Stimulated activated naive B cell treated with anti-CD40 and anti-IgM and Interleukin-4, amounts not matched to agents 10 μg/mL and 1 μg/mL and 100 μg/mL, for 72 hours (primary cell): ENCODE measurements around the gene SYS1.
A peak's percentile ranks its signal among the peaks of the same experiment; 100 is the strongest.

ENCODE experiments used
- ATAC-seq, 2 donors: fragments of 150-1000 bp; cut with Tn5 transposase; replicated peaks; 2 replicates each; pipeline ENCODE4 v1.10.0; 2021; ENCODE audit warnings: moderate library complexity in 1 of 2
- DNase-seq: peaks from one replicate; pipeline ENCODE4 v3.0.0; 2021
- H3K27ac Mint-ChIP-seq: one replicate; pipeline ENCODE4 v1.8.0; 2022; ENCODE audit warnings: mild to moderate bottlenecking, mixed read lengths
- H3K27me3 Mint-ChIP-seq, 2 donors: one replicate each; pipeline ENCODE4 v1.8.0; 2022; ENCODE audit warnings: mixed read lengths in 2 of 2
- H3K36me3 Mint-ChIP-seq, 2 donors: one replicate each; pipeline ENCODE4 v1.8.0; 2022; ENCODE audit warnings: mixed read lengths in 2 of 2, mild to moderate bottlenecking in 1 of 2
- H3K4me1 Mint-ChIP-seq, 2 donors: one replicate each; pipeline ENCODE4 v1.8.0; 2022; ENCODE audit warnings: mixed read lengths in 2 of 2, mild to moderate bottlenecking in 1 of 2
- H3K4me3 Mint-ChIP-seq, 2 donors: one replicate each; pipeline ENCODE4 v1.8.0; 2022; ENCODE audit warnings: mild to moderate bottlenecking in 2 of 2, mixed read lengths in 2 of 2, moderate library complexity in 1 of 2
- H3K9me3 Mint-ChIP-seq, 2 donors: one replicate each; pipeline ENCODE4 v1.8.0; 2022; ENCODE audit warnings: mixed read lengths in 2 of 2, mild to moderate bottlenecking in 1 of 2

The SYS1 gene

DNA sequence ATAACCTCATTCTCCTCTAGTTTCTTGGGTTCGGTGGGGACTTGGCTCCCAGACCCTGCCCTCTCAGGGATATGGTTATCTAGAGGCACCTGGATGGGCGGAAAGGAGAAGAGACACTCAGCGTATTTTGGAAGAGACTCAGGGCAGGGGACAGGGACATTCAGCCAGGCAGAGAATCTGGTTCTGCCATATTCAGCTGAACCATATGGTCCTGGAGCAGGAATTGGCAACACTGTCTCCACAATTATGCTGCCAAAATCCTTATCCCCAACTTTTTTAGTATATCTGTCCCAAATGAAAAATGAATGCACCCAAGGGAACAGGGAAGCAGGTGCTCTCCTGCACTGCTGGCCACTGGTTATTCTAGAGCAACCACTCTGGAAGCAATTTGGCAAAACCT lies 32.5 kb upstream of the SYS1 start:
- no peak for ATAC-seq
- no peaks in the 10 kb centered on the region for H3K36me3 Mint-ChIP-seq
- no peak for DNase-seq
- no peak overlapping the region for H3K4me3 Mint-ChIP-seq
- H3K9me3 Mint-ChIP-seq = no peaks in the 10 kb centered on the region
- H3K27ac Mint-ChIP-seq = no peak overlapping the region
- no peaks in the 10 kb centered on the region for H3K27me3 Mint-ChIP-seq
- H3K4me1 Mint-ChIP-seq = peaks cover 3 to 7% of the 10 kb centered on the region in 2 donors

DNA sequence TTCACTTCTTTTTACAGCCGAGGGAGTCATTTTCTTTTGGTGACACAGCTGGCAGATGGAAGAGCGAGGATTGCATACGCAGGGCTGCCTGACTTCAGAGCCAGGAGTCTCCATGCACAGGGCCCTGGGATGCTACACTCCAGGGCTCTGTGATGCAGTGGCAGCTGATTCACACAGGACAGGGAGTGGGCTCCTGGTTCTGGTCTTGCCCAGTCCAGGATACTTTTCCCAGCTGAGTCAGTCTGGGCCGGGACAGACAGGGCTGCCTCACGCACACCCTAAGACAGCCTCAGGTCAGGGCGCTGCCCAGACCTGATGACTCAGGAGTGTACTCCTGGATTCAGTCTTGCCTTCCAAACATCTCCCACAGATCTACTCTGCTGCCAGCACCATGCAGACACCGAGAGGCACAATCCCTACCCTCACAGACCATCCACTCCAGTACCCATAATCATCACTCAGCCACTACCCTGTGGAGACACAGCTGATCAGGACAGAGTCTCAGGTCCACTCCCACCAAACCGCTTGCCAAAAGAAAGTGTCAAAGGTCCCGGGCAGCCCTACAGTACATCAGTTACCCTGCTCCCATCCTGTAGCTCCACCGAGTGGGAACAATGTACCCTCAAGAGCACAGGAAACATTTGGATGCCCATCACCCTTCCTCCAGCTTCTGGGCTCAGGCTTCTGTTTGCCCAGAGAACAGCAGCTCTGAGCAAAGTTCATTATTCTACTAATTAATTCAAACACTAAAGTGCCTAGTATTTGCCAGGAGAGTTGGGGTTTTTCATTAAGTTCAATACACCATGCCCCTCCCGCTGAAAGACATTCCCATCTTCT lies 26.2 kb upstream of the SYS1 start:
- Mint-ChIP-seq H3K27ac (no peak overlapping the region), H3K9me3 (no peaks in the 10 kb centered on the region), H3K4me1 (peaks cover 1 to 5% of the 10 kb centered on the region in 2 donors), H3K36me3 (peaks cover 0 to 3% of the 10 kb centered on the region in 2 donors), H3K27me3 (peaks cover 26 to 32% of the 10 kb centered on the region in 2 donors), H3K4me3 (no peak overlapping the region)
- ATAC-seq (no peak), DNase-seq (no peak)

DNA sequence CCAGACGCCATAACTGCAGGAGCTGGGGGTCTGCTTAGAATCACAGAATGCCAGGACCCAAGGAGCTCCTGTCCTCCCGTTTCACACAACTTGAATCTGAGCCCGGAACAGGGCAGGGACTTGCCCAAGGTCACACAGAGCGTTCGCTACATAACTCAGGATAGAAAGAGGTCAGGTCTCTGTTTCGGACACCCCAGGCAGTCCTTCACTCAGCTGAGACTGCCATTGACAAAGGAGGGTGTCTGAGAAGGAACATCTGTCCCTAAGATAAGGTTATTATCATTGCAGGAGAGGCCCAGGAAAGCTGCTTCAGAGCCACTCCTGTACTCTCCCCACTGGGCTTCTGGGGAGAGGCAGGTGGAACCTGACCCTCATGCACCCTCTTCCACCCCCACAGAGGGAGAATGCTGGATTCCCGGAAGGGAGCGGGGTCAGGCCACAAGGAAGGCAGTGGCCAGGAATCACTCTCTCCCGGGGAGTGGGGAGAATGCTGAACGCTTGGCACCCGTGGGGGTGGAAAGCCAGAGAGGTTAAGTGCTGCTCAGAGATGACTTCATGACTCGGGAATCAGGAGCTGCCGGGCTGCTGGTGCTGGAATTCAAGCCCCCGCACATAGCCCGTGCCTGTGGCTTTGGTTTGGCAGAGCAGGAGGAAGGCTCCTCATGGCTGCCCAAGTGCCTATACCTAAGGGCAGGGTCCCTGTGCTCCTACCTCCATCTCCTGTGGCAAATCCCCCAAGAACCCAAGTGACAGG lies 25.4 kb upstream of the SYS1 start:
- H3K36me3 Mint-ChIP-seq = peaks cover 0 to 3% of the 10 kb centered on the region in 2 donors
- no peak overlapping the region for H3K4me3 Mint-ChIP-seq

DNA sequence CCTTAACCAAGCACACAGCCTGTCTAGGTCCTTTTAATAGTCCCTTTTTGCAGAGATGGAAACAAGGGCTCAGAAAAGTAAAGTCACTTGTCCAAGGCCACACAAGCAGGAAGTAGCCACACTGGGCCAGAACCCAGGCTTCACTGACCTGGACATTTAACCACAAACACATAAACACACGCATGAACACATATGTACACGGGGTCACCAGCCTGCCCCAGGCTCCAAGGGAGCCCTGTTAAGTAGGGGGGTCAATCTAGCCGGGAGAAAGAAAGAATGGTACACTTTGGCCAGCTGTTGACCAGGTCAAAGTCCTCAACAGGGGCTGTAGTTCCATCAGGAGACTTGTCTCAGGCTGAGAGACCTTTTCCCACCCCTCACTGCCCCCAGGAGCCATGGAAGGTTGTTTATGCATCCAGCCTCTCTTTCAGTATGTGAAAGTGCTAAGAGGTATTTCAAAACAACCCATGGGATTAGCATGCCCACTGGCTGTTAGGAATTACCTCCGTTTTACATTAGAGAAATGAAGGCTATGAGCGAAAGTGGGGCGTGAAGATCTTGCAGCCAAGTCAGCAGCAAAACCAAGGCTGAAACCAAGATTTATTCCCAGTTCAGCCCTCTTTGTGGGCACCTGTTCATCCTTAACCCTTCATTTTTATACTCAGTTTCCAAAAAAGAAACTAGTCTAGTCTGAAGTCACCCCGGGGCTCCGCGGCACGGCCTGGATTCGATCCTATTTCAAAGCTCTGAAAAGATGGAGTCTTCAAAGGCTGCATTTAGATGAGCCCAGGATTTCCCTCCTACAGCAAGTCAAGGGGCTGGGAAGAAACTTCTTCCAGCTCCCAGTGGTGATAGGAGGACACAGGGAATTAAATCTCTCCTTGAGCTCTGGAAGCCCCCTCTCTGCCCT lies 24.6 kb upstream of the SYS1 start:
- ATAC-seq (no peak), DNase-seq (no peak)
- H3K9me3 Mint-ChIP-seq = no peaks in the 10 kb centered on the region
- H3K27ac Mint-ChIP-seq = no peak overlapping the region
- no peak overlapping the region for H3K4me3 Mint-ChIP-seq
- H3K36me3 Mint-ChIP-seq = peaks cover 0 to 3% of the 10 kb centered on the region in 2 donors
- H3K4me1 Mint-ChIP-seq = peaks cover 3 to 5% of the 10 kb centered on the region in 2 donors
- H3K27me3 Mint-ChIP-seq = peaks cover 27 to 39% of the 10 kb centered on the region in 2 donors

More for the DNA sequence above, 25.4 kb upstream of the SYS1 start:
- DNase-seq (no peak), ATAC-seq (no peak)
- peaks cover 27 to 32% of the 10 kb centered on the region in 2 donors for H3K27me3 Mint-ChIP-seq
- no peaks in the 10 kb centered on the region for H3K9me3 Mint-ChIP-seq
- no peak overlapping the region for H3K27ac Mint-ChIP-seq
- H3K4me1 Mint-ChIP-seq = peaks cover 3 to 5% of the 10 kb centered on the region in 2 donors

DNA sequence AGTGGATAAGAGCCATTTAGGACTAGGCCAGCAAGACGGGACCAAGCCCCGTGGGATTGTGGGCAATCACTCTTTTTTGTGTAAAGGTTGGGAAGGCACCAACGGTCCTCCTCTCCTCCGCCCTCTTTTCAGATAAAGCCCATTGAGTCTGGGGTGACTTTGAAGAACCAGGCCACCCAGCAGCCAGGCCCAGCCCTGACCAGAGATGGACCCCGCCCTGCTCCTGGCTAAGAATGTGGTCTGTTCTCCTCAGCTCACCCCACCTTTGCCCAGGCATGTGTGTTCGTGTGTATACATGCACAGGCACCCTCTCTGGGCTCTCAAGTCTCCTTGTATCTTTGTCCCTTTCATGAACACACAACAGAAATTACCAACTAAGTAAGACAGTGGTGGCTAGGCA lies 23.9 kb upstream of the SYS1 start:
- peaks cover 0 to 3% of the 10 kb centered on the region in 2 donors for H3K36me3 Mint-ChIP-seq
- H3K27ac Mint-ChIP-seq = no peak overlapping the region

DNA sequence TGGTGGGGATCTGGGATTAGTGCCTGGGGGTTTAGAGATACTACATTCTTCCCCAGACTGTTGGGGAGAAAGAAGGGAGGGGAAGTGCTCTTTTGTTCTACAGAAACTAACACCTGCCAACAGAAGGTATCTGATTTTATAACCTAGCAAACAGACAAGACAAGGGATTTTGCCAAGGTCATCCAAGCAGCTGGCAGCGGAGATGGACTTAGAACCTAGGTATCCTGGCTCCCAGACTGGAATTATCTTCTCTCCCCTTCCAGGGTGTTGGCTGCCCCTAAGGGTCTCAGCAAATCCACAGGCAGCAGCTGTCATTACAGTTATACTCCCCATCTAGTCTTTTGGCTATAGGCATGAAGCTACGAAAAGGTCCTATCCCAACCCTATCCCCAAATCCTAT lies 23.2 kb upstream of the SYS1 start:
- no peak for ATAC-seq
- H3K9me3 Mint-ChIP-seq = no peaks in the 10 kb centered on the region
- H3K4me1 Mint-ChIP-seq = peaks cover 3 to 5% of the 10 kb centered on the region in 2 donors
- DNase-seq = no peak
- H3K36me3 Mint-ChIP-seq = peaks cover 0 to 3% of the 10 kb centered on the region in 2 donors
- H3K27me3 Mint-ChIP-seq = peaks cover 27 to 40% of the 10 kb centered on the region in 2 donors
- H3K4me3 Mint-ChIP-seq = no peak overlapping the region
- peak overlapping the region; percentile 14 for H3K27ac Mint-ChIP-seq

More for the DNA sequence above, 23.9 kb upstream of the SYS1 start:
- DNase-seq (no peak), ATAC-seq (no peak)
- H3K4me1 Mint-ChIP-seq = peaks cover 3 to 5% of the 10 kb centered on the region in 2 donors
- H3K27me3 Mint-ChIP-seq = peaks cover 27 to 39% of the 10 kb centered on the region in 2 donors
- H3K4me3 Mint-ChIP-seq = no peak overlapping the region
- no peaks in the 10 kb centered on the region for H3K9me3 Mint-ChIP-seq

DNA sequence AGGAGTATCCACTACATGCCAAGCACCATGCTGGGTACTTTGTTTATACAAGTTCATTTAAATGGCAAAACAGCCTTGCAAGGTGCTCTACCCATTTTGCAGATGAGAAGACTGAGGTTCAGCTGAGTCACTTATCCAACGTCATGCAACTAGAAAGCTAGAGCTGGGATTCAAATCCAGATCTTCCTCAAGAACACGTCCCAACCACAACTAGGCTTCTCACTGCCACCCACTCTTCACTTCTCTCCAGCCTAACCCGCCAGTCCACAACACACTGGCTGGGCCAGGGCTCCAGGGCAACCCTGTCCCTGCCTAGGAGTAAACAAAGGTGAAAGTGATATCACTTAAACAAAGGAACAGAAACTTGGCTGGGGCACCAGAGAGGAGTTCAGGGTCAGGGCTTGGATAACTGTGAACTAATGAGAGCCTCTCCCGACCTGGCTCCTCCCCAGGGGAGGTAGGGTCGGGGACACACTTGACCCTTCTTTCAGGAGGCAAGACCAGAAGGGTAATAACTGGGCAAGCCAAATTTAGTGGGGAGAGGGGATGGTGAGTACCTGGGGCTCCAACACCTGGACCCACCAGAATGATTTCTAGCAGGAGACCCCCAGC lies 22.6 kb upstream of the SYS1 start:
- Mint-ChIP-seq H3K27me3 (peaks cover 33 to 45% of the 10 kb centered on the region in 2 donors), H3K9me3 (no peaks in the 10 kb centered on the region), H3K4me1 (peaks cover 5 to 6% of the 10 kb centered on the region in 2 donors), H3K27ac (no peak overlapping the region), H3K36me3 (peaks cover 0 to 3% of the 10 kb centered on the region in 2 donors), H3K4me3 (no peak overlapping the region)
- DNase-seq (no peak), ATAC-seq (peak in 1 of 2 donors; percentile 38)

DNA sequence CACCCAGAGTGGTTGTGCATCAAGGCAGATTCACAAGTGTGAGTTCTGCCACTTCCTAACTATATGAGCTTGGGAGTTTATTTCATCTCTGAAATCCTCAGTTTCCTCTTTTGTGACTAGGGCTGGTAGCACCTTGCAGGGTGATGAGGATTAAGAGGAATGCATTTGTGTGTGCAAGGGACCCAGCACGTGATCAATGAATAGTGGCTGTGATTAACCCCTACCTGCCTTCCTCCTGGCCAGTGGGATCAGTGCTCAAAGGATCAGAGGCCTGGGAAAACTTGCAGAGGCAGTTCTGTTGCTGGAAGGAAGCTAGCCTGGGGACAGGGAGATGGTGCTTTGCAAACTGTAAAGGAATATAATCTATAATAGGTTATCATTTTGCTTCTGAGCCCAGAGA lies 22.0 kb upstream of the SYS1 start:
- H3K9me3 Mint-ChIP-seq = no peaks in the 10 kb centered on the region
- H3K27me3 Mint-ChIP-seq = peaks cover 35 to 50% of the 10 kb centered on the region in 2 donors
- H3K36me3 Mint-ChIP-seq = no peaks in the 10 kb centered on the region
- H3K27ac Mint-ChIP-seq = no peak overlapping the region
- no peak for ATAC-seq
- DNase-seq = no peak
- H3K4me1 Mint-ChIP-seq = peaks cover 11% of the 10 kb centered on the region in 2 donors
- no peak overlapping the region for H3K4me3 Mint-ChIP-seq

DNA sequence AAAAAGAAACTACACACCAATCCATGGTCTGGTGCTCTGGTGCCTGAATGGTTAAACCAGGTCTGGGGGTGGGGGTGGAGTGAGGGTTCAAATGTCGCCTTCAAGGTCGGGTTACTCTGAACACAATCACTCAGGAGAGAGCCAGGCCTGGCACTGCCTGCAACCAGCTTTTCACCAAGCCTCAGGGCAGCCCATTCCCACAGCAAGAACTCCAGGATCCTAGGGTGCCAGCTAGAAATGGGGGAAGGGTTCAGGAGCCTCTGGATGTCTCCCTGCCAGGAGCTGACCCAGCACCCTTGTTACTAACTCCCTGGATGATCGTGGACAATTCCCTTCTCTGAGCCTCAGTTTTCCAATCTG lies 21.4 kb upstream of the SYS1 start:
- ATAC-seq (no peak), DNase-seq (no peak)
- Mint-ChIP-seq H3K4me1 (peaks cover 17% of the 10 kb centered on the region in 2 donors), H3K27ac (no peak overlapping the region), H3K4me3 (no peak overlapping the region), H3K9me3 (no peaks in the 10 kb centered on the region), H3K36me3 (no peaks in the 10 kb centered on the region), H3K27me3 (peaks cover 37 to 55% of the 10 kb centered on the region in 2 donors)

DNA sequence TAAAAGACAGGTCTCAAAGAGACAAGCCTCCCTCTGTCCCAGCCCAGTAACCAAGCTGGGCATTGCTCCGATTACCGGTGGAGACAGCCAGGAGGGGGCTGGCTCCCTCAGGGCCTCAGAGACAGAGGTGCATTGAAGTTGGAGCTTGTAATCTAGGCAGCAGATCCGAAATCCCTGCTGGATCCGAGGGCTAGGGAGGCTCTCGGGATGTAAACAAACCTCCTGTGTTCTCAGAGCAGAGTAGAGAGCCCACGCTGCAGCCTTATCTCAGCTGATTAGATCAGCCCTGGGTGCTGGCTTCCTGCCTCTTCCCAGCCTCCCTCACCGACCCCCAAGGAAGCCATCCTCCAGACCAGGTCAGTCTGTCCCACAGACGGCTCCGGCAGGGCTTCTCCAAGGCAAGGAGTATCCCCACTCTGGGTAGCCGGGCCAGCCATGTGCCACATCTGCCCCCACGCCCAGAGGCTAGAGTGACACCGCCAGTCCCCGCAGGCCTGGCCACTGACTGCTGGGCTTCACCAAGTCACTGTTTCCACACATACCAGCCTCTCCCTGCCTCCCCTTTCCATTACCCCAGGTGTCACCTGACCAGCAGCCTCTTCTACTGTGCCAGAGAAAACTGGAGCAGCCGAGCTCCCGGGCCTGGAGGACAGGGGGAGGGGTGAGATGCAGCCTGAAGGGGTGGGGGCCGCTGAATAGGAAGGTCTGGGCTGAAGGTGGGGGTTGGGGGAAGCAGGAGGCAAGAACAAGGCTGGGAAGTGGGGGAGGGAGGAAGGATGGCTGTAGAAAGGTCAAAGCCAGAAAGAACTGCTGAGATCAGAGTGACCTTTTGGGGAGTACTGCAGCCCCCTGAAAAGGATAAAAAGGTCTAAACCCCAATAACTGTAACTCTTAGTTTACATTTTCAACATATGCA lies 20.8 kb upstream of the SYS1 start:
- DNase-seq = no peak
- Mint-ChIP-seq H3K4me1 (peaks cover 24% of the 10 kb centered on the region in 2 donors), H3K27ac (no peak overlapping the region), H3K4me3 (no peak overlapping the region), H3K27me3 (peaks cover 38 to 55% of the 10 kb centered on the region in 2 donors), H3K36me3 (no peaks in the 10 kb centered on the region), H3K9me3 (no peaks in the 10 kb centered on the region)
- ATAC-seq = no peak

DNA sequence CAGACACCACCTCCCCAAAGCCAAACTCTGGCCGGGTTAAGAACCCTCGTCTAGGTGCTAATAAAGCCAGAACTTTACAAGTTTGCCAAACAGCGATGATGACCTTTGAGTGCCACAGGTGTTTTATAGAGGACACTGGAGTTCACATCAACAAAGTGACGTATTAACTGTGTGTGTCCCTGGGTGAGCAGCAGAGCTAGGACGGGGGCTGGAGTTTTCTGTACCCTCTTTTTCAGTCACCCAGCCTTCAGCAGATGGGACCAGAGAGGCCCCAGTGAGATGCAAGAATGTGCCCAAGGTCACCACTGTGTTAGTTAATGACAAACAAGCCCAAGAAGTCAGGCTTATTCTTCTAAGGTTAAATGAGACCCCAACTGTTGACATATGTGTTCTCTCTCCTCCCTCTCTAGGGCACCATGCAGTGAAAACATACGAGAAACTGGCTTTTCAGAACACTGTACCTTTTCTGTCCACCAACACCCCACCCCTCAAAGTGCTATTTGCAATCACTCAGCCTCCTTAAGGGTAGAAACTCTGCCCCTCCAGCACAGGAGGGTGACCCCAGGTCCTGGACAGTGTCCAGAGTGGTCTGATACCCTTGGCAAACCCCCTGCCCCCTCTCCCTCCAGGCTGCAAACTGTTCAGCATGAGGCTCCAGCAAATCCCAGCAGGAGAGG lies 20.0 kb upstream of the SYS1 start:
- DNase-seq = no peak
- Mint-ChIP-seq H3K27me3 (peaks cover 41 to 59% of the 10 kb centered on the region in 2 donors), H3K27ac (peak overlapping the region; percentile 14), H3K4me1 (peaks cover 28 to 31% of the 10 kb centered on the region in 2 donors), H3K9me3 (no peaks in the 10 kb centered on the region), H3K4me3 (no peak overlapping the region), H3K36me3 (no peaks in the 10 kb centered on the region)
- ATAC-seq = no peak

DNA sequence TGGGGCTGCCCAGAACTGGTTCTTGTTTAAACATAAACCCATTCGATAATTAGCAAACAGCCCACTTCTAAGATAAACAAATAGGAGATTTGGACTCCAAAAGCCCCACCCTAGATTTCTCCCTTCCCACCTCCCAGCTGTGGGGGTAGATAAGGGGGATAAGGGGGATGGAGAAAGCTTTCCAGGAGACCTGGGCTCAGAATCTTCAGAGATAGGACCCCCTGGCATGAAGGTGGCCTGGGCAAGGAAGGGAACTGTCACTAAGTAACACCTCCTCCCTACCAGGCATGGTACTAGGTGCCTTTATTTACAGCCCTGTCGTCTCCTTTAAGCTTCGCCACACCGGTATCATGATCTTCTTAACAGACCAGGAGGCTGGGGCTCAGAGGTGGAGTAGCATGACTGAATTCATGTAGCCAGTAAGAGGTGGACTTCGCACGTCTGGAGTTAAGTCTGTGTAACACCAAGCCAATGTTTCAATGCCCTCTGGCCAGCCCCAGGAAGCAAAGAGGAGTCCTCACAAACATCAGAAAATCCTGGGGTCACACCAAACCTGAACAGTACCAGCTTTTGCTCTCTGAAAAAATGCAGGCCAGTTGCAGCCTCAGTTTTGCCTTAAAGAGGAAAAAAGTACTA lies 19.3 kb upstream of the SYS1 start:
- Mint-ChIP-seq H3K27me3 (peaks cover 43 to 66% of the 10 kb centered on the region in 2 donors), H3K9me3 (no peaks in the 10 kb centered on the region), H3K4me1 (peaks cover 31 to 38% of the 10 kb centered on the region in 2 donors), H3K4me3 (no peak overlapping the region), H3K27ac (no peak overlapping the region), H3K36me3 (no peaks in the 10 kb centered on the region)
- DNase-seq (no peak), ATAC-seq (no peak)
